Effector memory CD4-positive, alpha-beta T cell (primary cell): ENCODE data around the gene BTRC.
A peak's percentile ranks its signal among the peaks of the same experiment; 100 is the strongest.

Experiments
- DNase-seq, 3 donors: peaks; one replicate each; pipeline ENCODE4 v3.0.0-alpha.2; 2020
- H3K27ac ChIP-seq: 2 replicates; pipeline ENCODE4 v1.7.0; 2013; ENCODE audit warnings: mild to moderate bottlenecking, low read length, moderate library complexity; ENCODE audit not compliant: insufficient read depth, poor library complexity, severe bottlenecking
- H3K27me3 ChIP-seq: replicated peaks from 2 replicates; pipeline ENCODE4 v1.7.0; 2013; ENCODE audit warnings: mild to moderate bottlenecking, low read length; ENCODE audit not compliant: insufficient read depth, control insufficient read depth, poor library complexity, severe bottlenecking
- H3K36me3 ChIP-seq: 2 replicates; pipeline ENCODE4 v1.7.0; 2013; ENCODE audit warnings: mild to moderate bottlenecking, low read length, moderate library complexity; ENCODE audit not compliant: control insufficient read depth, insufficient read depth
- H3K4me1 ChIP-seq: 2 replicates; pipeline ENCODE4 v1.7.0; 2013; ENCODE audit warnings: low read length, mild to moderate bottlenecking; ENCODE audit not compliant: control insufficient read depth, insufficient read depth, poor library complexity, severe bottlenecking
- H3K4me3 ChIP-seq: 2 replicates; pipeline ENCODE4 v1.7.0; 2013; ENCODE audit warnings: low read length, low read depth, mild to moderate bottlenecking; ENCODE audit not compliant: insufficient read depth, poor library complexity, severe bottlenecking
- H3K9me3 ChIP-seq: 2 replicates; pipeline ENCODE4 v1.7.0; 2013; ENCODE audit warnings: mild to moderate bottlenecking, low read length, moderate library complexity; ENCODE audit not compliant: control insufficient read depth

BTRC gene

GRCh38 chr10:101569323-101569621, 215.3 kb downstream of the BTRC start:
- H3K4me1 ChIP-seq = peaks cover 20% of the 10 kb centered on the region
- no peaks in the 10 kb centered on the region for H3K9me3 ChIP-seq
- no peak for DNase-seq
- H3K4me3 ChIP-seq = no peak overlapping the region
- no peak overlapping the region for H3K27ac ChIP-seq
- H3K36me3 ChIP-seq = no peaks in the 10 kb centered on the region
- peaks cover 35% of the 10 kb centered on the region for H3K27me3 ChIP-seq

- Histone ChIP-seq H3K27ac (no peak overlapping the region), H3K9me3 (no peaks in the 10 kb centered on the region), H3K4me1 (peaks cover 20% of the 10 kb centered on the region), H3K27me3 (peaks cover 35% of the 10 kb centered on the region), H3K4me3 (peak overlapping the region; percentile 38), H3K36me3 (no peaks in the 10 kb centered on the region)
- DNase-seq = peak; percentile 54 to 72 (median 64)
These were observed 215.9 kb downstream of the BTRC start for GRCh38 chr10:101569622-101570427.

- peaks cover 20% of the 10 kb centered on the region for H3K4me1 ChIP-seq
- H3K36me3 ChIP-seq = no peaks in the 10 kb centered on the region
- H3K4me3 ChIP-seq = peak overlapping the region; percentile 38
- H3K27ac ChIP-seq = no peak overlapping the region
- no peak for DNase-seq
- H3K27me3 ChIP-seq = peaks cover 35% of the 10 kb centered on the region
- no peaks in the 10 kb centered on the region for H3K9me3 ChIP-seq
These were observed 216.7 kb downstream of the BTRC start for GRCh38 chr10:101570428-101571270.

GRCh38 chr10:101571271-101571925, 217.4 kb downstream of the BTRC start:
- Histone ChIP-seq H3K4me3 (no peak overlapping the region), H3K36me3 (peaks cover 3% of the 10 kb centered on the region), H3K9me3 (no peaks in the 10 kb centered on the region), H3K27ac (no peak overlapping the region), H3K4me1 (peaks cover 20% of the 10 kb centered on the region), H3K27me3 (peaks cover 30% of the 10 kb centered on the region)
- DNase-seq = no peak

GRCh38 chr10:101572126-101572525, 218.2 kb downstream of the BTRC start:
- no peaks in the 10 kb centered on the region for H3K9me3 ChIP-seq
- no peak overlapping the region for H3K27ac ChIP-seq
- no peak for DNase-seq
- H3K4me3 ChIP-seq = no peak overlapping the region
- H3K27me3 ChIP-seq = peaks cover 24% of the 10 kb centered on the region
- peaks cover 3% of the 10 kb centered on the region for H3K36me3 ChIP-seq
- H3K4me1 ChIP-seq = peaks cover 15% of the 10 kb centered on the region

- DNase-seq = no peak
- Histone ChIP-seq H3K27ac (no peak overlapping the region), H3K27me3 (peaks cover 19% of the 10 kb centered on the region), H3K36me3 (peaks cover 3% of the 10 kb centered on the region), H3K9me3 (no peaks in the 10 kb centered on the region), H3K4me3 (no peak overlapping the region), H3K4me1 (peaks cover 15% of the 10 kb centered on the region)
These were observed 218.8 kb downstream of the BTRC start for GRCh38 chr10:101572785-101573184.

GRCh38 chr10:101573885-101574753, 220.2 kb downstream of the BTRC start:
- Histone ChIP-seq H3K27ac (no peak overlapping the region), H3K9me3 (no peaks in the 10 kb centered on the region), H3K36me3 (peaks cover 12% of the 10 kb centered on the region), H3K4me3 (no peak overlapping the region), H3K4me1 (peaks cover 15% of the 10 kb centered on the region), H3K27me3 (peaks cover 8% of the 10 kb centered on the region)
- no peak for DNase-seq

- no peak for DNase-seq
- no peak overlapping the region for H3K27ac ChIP-seq
- H3K4me1 ChIP-seq = peaks cover 6% of the 10 kb centered on the region
- H3K9me3 ChIP-seq = no peaks in the 10 kb centered on the region
- peaks cover 22% of the 10 kb centered on the region for H3K36me3 ChIP-seq
- H3K4me3 ChIP-seq = no peak overlapping the region
- H3K27me3 ChIP-seq = no peaks in the 10 kb centered on the region
These were observed 221.1 kb downstream of the BTRC start for GRCh38 chr10:101575091-101575490.

- DNase-seq = no peak
- Histone ChIP-seq H3K36me3 (peaks cover 27% of the 10 kb centered on the region), H3K4me1 (peaks cover under 1% of the 10 kb centered on the region), H3K27me3 (no peaks in the 10 kb centered on the region), H3K4me3 (no peak overlapping the region), H3K27ac (no peak overlapping the region), H3K9me3 (no peaks in the 10 kb centered on the region)
These were observed 221.7 kb downstream of the BTRC start for GRCh38 chr10:101575580-101576210.
